HG03196 (cell line): ENCODE measurements around the gene ADAP1.
A peak's percentile ranks its signal among the peaks of the same experiment; 100 is the strongest.
"Not testable (repeated sequence)": the region's sequence is repeated elsewhere in the genome, so short reads cannot be mapped to it uniquely, and the experiment has no call there.

ENCODE experiments used
- ATAC-seq: cut with Tn5 transposase; IDR thresholded peaks from one replicate; pipeline ENCODE4 v1.9.1; 2021; ENCODE audit not compliant: unreplicated experiment

ADAP1 gene

DNA sequence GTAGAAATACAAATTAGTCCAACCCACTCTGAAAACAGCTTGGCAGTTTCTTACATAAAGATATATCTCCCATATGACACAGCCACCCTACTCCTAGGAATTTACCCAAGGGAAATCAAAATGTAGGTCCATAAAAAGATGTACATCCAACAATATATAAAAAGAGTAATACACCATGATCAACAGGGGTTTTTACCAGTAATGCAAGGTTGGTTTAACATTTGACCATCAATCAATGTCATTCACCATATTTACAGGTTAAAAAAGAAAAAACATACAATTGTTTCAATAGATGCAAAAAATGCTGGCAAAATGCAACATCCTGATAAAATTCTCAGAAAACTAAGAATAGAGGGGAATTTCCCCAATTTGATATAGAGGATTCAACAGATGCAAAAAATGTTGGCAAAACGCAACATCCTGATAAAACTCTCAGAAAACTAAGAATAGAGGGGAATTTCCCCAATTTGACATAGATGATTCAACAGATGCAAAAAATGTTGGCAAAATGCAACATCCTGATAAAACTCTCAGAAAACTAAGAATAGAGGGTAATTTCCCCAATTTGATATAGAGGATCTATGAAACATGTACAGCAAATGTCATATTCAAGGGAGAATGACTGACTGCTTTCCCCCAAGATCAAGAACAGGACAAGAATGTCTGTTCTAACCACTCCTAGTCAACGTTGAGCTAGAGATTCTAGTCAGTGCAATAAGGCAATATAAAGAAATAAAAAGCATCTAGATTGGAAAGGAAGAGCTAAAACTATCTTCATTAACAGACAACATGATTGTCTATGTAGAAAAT is 13.7 kb downstream of the ADAP1 start:
- ATAC-seq: no peak

GRCh38 chr7:939843-940242 is 14.6 kb downstream of the ADAP1 start:
- ATAC-seq: no peak

GRCh38 chr7:938546-939185 is 15.8 kb downstream of the ADAP1 start:
- ATAC-seq: no peak

GRCh38 chr7:937856-938484 is 16.5 kb downstream of the ADAP1 start:
- no peak for ATAC-seq

DNA sequence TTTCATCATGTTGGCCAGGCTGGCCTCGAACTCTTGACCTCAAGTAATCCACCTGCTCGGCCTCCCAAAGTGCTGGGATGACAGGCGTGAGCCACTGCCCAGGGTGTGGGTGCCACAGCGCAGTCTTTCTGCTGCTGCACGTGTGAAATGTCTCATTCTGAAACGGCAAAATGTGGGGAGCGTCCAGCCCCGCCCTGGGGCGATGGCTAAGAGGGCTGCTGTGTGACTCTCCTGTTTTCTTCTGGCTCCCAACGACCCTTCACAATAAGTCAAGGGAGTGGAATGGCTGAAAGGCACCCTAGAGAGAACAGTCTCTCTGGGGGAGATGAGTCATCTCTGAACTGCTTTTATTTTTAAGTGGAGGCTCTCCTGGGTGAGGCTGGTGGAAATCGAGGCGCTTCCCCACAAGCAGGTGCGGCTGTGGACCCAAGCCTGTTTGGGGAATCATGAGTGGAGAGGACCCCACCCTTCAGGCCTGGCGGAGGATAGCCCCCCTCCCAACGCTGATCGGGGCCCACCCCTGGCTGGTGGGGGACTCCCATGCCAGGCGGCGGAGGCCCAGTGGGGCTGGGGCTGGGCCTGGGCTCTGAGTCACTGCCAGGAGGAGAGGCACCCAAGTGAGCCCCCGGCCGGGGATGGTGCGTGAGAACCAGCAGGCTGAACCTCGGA is 18.0 kb downstream of the ADAP1 start:
- peak; percentile 82 for ATAC-seq

GRCh38 chr7:935874-936385 is 18.6 kb downstream of the ADAP1 start:
- ATAC-seq: no peak

- no peak for ATAC-seq
These were observed 19.2 kb downstream of the ADAP1 start for GRCh38 chr7:935164-935873.

GRCh38 chr7:934469-935163 is 19.9 kb downstream of the ADAP1 start:
- no peak for ATAC-seq

- ATAC-seq: no peak
These were observed 21.9 kb downstream of the ADAP1 start for GRCh38 chr7:932651-932975.

- no peak for ATAC-seq
These were observed 22.4 kb downstream of the ADAP1 start for GRCh38 chr7:931871-932650.

DNA sequence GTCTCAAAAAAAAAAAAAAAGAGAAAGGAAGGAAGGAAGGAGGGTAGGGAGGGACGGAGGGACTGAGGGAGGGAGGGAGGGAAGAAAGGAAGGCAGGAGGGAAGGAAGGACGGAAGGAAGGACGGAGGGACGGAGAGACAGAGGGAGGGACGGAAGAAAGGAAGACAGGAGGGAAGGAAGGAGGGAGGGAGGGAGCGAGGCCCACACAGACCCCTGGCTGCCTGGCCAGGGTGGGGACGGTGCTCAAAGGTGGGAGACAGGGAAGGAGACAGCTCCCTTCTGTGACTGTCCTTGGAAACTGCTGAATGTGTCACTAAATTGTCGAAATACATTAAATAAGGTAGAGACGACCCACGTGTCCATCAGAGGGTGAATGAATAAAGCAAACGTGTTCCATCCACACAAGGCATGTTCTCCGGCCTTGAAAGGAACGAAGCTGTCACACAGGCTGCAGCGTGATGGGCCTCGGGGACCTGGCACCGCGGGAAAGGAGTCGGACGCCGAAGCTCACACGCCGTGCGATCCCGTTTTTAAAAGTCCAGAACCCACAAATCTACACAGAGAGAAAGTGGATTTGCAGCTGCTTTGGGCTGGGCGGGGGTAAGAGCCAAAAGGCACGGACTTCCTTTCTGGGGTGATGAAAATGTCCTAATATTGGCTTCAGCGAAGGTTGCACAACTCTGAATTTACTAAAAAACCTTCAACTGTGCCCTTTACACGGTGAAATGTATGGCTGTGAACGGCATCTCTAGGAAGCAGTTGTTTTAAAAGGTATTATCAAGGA is 23.3 kb downstream of the ADAP1 start:
- ATAC-seq: no peak

GRCh38 chr7:929311-929711 is 25.2 kb downstream of the ADAP1 start:
- no peak for ATAC-seq

DNA sequence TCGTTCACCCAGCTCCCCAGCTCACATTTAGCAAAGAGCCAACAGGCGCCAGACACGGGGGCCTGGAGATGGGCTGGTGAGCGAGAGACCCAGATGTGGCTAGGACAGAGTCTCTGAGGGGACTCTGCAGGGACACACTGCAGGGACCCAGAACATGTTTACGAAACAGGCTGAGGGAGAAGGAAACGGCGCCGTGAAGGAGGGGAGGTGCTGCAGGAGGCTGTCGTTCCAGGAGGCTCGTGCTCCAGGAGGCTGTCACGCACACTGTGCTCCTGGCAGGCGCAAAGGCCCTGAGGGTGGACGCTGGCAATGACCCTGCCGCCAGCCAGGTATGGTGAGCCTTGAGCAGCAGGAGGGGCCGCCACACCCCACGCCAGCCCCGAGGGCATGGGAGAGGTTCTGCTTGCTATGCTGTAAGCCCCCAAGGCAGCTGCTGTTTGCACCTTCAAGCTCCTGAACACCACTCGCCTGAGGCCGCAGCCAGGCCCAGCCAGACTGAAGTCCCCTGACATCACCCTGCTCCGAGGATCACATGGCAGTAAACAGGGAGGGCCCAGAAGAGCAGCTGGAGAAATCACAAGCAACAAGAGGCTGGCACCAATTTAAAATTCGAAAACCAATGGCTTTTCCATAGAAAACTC is 27.3 kb downstream of the ADAP1 start:
- ATAC-seq: no peak

DNA sequence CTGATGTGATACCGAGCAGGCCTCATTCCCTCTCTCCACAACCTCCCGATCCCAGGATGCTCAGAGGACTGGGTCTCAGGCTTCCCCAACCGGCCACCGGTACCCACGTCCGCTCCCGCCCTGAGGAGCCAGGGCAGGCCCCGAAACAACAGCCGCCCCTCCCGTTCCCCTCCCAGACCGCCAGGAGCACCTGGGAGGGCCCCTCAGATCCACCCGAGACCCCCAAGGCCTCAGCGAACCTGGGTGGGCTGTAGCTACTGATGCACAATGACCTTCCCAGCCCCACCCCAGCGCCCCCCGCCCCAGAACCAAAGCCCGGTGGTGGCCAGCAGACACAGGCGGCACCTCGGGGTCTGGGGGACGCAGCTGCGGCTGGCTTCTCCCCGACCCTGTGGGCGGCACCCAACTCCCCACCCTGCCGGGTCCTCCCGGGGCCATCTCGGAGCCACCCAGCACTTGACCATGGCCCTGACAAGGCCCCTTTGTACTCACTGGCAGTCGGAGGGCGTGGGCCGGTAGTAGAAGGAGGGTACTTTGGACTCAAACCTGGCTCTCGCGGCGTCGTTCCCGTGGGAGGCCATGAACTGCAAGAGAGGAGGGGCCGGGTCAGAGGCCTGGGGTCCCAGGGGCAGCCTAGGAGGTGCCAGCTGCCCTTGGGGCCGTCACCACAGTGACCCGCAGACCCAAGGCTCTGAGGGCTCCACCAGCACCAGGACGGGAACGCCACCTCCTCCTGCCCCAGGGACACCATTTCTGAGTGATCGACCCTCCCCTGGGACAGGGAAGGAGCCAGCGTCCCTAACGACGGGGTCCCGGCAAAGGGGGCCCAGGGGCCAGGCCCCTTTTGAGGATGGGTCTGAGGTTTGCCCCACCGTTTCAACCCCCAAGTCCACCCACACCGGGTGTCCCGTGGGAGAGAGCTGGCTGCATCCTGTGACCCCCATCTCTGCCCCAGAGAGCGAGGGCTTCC is 28.1 kb downstream of the ADAP1 start:
- no peak for ATAC-seq

GRCh38 chr7:925601-926000 is 28.9 kb downstream of the ADAP1 start:
- ATAC-seq: no peak

DNA sequence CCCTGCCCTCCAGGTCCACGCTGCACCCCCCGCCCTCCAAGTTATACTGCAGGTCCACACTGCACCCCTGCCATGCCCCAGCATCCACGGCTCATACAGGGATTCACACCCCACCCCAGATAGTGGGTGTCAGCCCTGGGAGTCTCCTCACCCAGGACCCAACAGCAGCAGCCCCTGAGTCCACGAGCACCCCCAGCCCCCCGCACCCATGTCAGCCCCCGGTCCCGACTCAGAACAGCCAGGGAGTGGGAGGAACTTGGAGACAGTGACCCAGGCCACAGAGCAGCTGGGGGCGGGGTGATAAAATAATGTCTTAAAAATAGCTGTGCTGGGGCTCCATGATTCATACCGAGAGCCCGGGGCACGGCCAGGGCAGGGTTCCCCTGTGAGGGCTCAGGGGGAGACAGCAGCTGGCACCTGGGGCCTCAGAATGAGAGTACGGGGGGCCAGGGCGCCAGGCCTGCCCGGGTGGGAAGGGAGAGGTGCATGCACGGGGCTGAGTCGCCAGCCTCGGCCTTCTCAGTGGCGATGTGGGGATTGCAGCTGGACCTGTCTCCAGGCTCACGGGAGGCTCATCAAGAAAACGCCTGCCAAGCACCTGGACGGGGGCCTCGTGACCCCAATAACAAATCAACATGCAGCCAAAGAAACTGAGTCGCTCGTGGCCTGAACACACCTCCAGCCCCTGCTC is 29.8 kb downstream of the ADAP1 start:
- ATAC-seq: peak; percentile 43

DNA sequence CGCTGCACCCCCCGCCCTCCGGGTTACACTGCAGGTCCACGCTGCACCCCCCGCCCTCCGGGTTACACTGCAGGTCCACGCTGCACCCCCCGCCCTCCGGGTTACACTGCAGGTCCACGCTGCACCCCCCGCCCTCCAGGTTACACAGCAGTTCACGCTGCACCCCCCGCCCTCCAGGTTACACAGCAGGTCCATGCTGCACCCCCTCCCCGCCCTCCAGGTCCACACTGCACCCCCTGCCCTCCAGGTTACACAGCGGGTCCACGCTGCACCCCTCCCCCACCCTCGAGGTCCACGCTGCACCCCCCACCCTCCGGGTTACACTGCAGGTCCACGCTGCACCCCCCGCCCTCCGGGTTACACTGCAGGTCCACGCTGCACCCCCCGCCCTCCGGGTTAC is 30.4 kb downstream of the ADAP1 start:
- ATAC-seq: not testable (repeated sequence)
